Fibroblast of skin of left quadriceps (primary cell): Measurements from ENCODE around the gene SESN3.
A peak's percentile ranks its signal among the peaks of the same experiment; 100 is the strongest.
"Not testable (repeated sequence)": the region's sequence is repeated elsewhere in the genome, so short reads cannot be mapped to it uniquely, and the experiment has no call there.

ENCODE experiments used
- DNase-seq, 2 experiments: peaks; one replicate each; pipeline ENCODE4 v3.0.0-alpha.2; 2013; ENCODE audit warnings: low read depth in 2 of 2

SESN3 gene, protein sequence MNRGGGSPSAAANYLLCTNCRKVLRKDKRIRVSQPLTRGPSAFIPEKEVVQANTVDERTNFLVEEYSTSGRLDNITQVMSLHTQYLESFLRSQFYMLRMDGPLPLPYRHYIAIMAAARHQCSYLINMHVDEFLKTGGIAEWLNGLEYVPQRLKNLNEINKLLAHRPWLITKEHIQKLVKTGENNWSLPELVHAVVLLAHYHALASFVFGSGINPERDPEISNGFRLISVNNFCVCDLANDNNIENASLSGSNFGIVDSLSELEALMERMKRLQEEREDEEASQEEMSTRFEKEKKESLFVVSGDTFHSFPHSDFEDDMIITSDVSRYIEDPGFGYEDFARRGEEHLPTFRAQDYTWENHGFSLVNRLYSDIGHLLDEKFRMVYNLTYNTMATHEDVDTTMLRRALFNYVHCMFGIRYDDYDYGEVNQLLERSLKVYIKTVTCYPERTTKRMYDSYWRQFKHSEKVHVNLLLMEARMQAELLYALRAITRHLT

DNA sequence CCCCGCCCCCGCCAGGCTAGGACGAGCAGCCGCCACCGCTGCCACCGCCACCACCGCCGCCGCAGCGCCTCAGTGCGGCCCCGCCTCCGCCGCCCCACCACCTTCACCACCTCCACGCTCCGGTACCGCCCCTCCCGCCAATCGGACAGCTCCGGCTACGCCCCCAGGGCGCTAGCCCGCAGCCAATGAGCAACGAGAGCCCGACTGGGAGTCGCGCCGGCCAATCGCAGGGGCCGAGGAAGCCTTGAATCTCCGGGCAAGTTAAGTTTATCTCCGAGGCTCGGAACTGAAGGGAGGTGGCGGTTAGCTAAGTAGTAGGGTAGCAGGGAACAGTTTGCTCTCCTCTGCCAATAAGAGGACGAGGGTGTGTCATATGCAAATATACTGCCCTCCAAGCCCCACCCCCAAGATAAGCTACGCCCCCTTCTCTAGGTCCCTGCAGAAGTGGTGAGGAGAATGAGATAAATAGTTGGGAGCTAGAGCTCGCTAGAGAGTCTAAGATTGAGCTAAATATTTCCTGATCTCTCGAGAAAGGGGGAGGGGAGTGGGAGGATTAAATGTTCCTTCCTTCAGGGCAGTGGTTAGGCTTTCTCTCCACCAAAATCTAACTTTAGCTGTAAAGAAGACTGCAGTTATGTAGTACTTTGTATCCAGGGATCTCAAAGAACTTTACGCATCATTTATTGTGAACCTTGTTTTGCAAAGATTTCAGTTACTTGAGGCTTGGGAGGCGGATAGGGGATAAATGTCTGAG, at the start of gene SESN3:
SESN3 (minus strand) TSS at position 76 of the 754 bp plus-strand sequence. CDS start 342 bp downstream, outside the sequence.
- DNase-seq: peak; percentile 99

DNA sequence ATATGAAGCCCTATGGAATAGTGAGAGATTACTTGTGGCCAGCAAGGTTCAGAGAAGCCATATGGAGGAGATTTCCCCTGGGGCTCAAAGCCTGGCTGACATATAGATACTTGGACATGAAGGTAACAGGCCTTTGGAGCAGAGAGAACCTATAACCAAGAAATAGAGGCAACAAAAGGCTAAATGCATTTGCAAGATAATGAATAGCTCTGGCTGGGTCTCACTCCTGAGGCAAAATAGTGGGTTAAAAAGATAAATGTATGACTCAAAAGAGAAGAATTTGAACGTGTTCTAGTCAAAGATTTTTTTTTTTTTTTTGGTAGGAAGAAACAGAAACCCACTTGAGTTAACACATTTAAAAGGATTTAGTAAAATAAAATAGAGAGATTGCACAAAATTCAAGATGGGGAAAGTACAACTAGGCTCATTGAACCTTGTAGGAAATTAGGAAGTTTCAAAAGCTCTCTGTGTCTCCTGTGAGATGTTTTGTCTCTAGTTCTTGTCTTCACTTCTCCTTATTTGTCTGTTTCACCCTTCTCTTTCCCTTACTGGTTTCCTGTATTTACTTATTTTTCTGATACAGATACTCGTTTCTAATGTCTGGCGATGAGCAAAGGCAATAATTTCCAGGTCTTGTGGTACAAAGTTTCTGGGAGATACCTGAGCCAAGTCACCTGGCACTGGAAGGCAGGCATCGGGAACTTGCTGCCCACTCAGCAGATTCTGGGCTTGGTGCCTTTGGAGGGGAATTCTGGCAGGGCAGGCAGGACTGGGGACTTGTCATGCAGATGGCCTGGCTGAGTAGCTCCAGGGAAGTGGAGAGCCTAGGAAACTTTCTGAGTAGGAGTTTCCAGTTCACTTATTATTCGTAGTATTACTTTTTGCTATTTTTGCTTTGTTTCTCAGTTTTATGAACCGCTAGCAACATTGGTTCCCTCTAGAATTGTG, 49.2 kb upstream of the SESN3 start:
- peak in 1 of 2 experiments; percentile 7 for DNase-seq

DNA sequence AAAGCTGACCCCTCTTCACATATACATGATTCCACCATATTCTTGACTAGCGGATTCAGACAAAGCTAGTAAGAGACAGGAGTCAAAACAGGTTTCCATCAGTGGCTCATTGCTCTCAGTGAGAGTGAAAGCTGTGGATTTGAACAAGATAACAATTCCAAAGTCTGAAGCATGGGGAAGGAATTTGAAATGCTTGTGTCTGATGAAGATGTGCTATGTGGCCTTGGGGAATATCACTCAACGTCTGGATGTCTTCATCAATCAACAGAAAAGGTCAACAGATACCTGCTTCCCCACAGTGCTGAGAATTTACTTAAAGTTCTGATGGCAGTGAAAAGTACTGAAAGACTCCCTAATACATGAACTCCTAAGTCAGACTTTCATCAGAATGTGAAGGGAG, 46.9 kb upstream of the SESN3 start:
- DNase-seq: no peak

DNA sequence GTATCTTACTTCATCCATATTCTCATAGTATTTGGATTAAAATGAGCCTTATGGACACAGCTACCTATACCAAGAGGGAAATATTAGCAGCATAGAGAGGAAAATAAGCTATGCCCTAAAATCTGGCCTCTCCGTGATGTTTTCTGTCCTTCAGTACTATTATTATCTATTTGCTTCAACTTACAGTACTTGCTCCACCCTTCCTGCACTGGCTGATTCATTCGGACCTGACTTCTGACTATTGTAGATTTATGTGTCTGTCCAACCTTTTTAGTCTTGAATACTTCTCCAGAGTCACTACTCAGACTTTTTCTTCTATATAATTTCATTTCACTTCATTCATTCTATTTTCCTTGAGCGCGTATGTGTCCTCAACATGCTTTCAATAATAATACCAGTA, 45.1 kb upstream of the SESN3 start:
- DNase-seq: no peak

DNA sequence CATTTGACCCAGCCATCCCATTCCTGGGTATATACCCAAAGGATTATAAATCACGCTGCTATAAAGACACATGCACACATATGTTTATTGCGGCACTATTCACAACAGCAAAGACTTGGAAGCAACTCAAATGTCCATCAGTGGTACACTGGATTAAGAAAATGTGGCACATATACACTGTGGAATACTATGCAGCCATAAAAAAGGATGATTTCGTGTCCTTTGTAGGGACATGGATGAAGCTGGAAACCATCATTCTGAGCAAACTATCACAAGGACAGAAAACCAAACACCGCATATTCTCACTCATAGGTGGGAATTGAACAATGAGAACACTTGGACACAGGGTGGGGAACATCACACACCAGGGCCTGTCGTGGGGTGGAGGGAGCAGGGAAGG, 42.6 kb upstream of the SESN3 start:
- not testable (repeated sequence) for DNase-seq

DNA sequence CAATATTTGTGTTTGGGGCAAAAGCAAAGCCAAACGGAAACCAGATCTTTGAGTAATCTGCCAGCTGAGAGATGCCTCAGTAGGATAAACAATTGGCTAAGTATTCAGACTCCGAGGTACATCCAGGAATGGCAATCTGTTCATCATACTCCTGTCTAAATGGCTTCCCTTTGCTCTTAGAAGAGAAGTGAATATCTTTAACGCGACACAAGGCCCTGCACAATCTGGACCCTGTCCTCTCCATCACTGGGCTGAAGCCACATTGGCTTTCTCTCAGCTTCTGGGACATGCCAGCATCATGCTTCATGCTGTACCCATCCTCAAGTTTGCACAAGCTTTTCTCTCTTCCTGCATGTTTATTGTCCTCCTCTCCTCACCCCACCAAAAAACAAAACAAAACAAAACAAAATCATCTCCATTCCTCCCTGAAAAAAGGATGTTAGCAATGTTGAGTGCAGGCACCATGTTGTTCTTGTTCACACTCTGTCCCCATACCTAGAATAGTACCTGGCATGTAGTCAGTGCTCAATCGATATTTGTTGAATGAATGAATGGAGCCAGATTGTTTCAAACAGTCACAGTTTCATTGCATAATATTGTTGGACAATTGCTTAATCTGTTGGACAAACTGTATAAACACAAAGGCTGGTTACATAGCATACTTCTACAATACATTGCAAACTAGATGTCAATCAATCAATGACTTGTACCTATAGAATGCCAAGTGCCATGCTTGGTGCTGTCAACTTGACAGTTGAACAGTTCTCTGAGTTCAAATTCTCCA, 38.2 kb upstream of the SESN3 start:
- DNase-seq: no peak

DNA sequence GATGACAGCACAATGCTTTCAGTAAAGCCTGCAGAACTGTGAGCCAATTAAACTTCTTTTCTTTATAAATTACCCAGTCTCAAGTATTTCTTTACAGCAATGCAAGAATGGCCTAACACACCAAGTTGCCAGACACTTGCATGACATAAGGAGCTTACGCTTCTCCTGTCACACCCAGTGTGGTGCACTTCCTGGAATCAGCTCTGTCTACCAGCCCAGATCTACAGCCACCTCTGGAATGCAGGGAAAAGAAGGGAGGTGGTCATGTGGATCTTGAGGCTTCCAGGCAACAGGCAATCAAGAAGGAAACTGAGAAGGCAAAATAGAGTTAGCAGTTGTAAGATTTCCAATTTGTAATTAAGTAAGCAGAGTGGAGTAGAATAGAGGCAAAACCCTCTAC, 37.4 kb upstream of the SESN3 start:
- DNase-seq: no peak

DNA sequence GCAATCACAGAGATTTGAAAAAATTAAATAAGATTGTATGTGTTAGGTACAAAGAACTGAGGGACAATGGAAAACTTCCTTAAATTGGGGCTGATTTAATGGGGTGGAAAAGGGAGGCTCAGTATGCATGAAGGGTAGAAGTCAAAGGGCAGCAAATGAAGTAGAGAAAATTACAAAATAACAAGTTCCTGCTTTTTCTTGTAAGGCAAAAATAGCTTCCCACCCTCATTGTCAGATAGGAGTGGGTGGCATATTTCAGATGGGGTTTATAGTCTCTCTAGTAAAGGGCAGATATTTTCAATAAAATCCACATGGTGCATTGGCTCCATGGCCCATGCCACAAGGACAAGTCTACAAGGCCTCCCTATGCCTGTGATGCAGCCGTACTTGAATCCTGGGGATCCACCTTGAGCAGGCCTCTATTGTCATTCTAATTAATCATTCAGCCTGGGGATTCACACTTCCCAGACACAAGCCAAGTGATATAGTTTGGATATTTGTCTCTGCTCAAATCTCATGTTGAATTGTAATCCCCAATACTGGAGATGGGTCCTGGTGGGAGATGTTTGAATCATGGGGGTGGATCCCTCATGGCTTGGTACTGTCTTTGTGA, 36.7 kb upstream of the SESN3 start:
- DNase-seq: no peak

DNA sequence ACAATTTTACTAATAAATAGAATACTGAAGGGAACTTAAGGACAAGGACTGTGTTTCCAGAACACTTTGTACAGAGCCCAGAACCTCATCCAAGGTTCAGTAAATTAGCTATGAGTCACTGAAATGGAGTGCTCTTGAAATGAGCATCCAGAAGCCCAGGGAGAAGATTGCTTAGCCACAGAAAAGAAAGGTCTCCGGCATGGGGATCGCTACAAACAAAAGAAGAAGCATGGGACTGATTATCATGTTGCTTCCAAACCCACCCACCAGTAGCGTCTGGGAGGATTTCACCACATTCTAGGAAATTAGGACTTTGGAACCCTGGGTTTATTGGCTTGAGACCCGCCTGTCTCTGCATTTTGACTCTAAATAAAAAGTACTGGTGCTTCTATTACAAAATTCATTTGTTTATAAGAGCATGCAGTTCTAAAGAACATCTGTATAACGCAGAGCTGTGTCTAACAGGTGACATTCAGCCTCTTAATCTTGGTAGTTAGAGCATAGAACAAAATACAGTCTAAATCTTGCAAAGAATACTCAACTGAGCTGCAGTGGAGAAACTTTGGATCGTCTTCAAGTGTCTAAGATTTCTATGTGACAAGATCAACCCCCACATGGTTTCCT, 35.9 kb upstream of the SESN3 start:
- no peak for DNase-seq

DNA sequence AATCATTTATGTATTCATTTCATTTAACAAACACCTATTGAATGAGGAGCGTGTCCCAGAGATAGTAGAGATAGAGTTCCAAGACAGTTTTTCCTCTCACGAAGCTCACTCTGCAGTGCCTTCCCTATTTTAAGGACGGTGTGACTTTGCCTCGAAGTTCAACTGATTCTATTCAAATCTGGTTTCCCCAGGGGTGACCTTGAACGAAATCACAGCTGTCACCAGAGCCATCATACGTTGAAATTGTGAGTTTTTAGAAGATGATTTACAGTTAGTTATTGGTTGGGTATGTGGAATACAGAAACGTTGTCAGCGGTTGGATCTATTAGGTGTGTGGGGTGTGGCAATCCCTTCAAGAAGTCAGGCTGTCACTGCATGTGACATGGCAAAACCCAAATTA, 33.9 kb upstream of the SESN3 start:
- DNase-seq: no peak

DNA sequence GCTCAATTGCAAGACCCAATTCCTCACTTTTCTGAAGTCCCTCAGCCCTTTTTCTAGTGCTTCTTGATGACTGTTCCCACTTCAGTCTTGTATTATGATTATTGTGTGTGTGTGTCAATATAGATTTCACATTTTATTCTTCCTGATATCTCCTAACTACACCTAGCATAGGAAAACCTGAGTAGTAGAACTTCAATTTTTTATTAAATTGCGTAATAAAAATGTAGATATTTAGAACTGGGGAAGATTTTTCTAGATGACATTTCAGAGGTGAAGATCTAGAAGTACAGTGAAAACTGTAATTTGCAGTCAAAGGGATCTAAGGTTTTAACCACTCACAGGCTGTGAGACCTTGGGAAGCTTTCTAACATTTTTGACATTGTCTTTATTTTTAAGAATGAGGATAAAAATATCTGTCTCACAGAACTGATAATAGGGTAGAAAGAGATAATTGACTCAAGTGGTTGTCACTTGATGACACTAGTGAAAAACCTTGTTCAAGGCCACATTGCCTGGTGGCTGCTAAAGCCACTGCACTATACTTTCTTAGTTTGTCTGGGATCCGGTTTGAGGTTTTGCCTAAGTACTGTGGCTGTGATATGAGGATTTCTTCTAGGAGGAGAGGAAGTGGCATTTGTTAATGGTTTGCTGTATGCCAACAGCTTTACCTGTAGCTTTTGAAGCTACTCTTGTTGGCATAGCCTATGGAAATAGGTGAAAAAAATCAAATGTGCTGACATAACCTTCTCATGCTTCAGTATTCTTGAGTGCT, 32.2 kb upstream of the SESN3 start:
- DNase-seq: no peak

DNA sequence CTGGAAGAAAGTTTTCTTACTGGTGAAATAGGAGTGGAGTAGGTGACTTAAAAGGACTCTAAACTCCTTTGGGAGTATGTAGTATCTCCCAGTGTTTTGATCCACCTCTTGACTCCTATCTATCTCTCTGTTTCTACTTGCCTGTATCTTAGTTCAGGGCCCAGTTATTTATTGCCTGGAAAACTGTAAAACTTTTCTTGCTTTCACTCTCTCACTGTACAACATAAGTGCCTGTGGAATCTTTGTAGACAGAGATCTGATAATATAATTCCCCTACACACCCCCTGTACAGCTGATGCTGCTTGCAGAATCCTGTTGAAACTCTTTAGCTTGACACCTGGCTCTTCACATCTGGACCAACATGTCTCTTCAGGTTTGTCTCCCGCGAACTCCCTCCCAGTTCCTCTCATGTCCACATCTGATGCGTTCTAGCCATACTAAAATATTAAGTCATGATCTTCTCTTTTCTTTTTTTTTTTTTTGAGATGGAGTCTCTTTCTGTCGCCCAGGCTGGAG, 26.5 kb upstream of the SESN3 start:
- no peak for DNase-seq

DNA sequence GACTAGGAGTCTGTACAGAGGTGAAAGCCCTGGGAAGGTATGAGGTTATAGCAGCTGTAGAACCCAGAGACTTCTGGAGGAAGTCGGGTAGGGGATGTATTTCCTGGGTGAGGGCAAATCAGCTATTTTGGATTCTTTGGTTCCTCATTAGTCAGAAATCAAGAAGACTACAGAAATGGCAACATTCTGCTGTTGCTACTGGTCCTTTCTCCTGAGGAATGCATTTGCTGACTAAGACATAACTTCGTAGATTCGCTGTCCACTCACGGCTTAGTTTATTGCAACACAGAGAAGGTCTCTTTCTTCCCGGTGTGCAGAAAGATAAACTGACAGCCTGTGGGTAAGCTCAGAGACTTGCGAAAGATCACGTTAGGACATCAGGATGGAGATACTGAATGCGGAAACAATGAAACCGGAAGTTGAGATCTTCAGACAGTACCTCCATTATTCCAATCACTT, 25.3 kb upstream of the SESN3 start:
- no peak for DNase-seq

DNA sequence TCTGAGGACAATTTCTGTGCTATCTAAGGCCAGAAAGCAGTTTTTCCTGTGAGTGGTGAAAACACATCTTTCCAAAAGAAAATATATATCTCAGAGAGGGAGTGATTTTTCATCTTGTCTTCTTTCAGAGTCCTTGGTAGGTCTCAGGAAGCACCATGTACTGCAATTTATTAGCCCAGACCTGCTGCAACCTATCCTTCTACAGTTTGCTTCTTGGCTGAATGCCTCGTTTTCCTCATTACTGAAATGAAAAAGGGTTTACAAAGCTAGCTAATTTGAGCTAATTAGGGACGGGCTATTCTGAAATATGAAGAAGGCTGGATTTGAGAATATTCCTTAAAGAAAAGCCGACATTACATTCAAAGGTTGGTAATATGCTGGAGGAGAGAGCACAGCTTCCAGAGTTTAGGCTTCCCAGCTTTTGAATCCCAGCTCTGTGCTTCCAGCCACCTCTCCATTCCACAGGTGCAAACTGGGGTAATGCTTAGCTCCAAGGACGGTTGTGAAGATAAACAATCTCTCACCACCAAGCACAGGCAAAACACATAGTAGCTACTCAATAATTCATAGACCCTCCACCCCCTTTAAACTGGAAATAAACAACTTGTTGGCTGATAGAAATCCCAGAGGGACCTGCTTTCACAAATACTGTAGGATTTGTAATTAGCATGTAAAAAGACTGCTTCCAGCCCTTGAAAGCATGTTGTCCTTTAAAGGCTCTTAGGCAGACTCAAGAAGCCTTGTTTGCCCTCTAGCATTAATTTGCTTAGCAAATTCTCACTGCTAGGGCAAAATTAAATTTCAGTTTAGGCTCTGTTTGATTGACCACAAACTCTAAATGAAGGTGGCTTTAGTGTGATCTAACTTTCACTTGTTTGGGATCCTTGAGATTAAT, 24.5 kb upstream of the SESN3 start:
- DNase-seq: no peak

DNA sequence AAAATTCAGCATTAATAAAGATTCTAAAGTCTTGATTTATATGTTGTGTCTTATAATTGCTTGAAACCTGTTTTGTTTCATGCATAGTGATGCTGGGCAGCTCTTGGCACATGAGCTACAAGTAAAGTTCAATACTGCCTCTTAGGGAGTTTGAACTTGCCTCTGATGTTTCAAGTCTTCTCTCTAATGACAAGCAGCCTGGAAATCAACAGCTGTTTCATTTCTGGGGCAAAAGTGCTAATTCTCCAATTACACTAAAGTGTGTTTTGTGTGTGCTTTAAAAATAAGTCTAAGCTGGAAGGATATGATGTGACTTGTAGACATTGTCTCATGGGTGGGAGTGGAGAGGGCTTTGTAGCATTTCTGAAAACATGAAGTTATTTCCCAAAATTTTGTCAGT, 23.7 kb upstream of the SESN3 start:
- no peak for DNase-seq

DNA sequence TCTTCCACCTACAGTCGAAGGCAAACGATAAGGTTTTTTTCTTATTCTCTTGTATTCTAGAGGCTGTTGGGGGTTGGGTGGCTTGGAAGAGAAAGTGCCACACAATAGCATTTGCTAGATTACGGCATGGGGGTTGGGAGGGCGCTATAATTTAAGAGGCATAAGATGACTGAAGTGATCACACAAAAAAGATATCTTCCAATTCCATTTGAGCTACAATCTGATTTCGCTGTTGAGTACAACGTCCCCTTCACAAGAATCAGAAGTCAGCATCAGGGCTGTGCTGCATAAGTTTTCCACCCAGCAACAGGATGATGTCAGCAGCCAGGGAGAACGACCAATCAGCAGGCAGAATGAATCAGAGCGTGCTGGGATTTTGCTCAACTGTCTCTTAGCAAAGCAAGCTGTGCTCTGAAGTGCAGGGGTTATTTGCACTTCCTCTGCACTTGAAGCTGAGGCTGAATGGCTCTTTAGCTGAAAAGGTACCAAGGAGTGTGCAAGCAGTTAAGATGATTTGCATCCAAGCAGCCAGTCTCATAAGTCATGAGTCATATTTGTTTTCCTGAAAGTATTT, 23.2 kb upstream of the SESN3 start:
- DNase-seq: peak; percentile 77

DNA sequence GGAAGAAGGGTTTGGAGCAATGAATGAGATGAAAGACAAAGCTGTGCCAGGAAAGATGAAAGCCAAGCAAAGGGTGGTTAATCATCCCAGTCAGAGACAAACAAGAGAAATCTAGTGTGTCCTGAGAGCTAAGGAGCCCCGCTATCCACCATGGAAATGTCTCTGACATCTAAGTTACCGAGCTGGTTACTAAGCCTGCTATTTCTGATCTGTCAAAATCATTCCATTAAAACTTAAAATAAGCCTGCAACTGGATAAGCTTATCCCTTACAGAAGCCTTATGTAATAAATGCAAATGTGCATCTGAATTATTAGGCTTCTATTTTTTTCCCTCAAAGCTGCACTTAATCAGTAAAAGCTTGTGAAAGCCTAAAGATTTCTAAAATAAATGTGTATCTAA, 22.1 kb upstream of the SESN3 start:
- no peak for DNase-seq

DNA sequence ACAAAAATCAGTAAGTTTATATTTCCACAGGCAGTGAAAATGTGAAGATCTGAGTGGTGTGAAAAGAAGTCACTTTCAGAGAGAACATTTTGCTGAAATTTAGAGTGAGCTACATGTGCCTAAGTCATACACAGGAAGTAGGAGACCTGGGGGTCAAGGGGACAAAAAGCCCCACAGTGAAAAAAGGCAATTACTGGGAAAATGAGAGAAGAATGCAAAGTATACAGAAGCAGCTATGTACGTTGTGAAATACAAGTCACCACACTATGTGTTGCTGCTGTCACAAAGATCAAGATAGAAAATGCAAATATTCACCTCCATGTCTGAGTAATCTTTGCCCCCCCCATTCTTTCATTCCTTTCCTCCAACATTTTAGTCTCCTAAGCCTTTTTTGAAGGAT, 21.6 kb upstream of the SESN3 start:
- no peak for DNase-seq
